ENCODE data around the gene PPP1R3D.

Gene PPP1R3D

DNA sequence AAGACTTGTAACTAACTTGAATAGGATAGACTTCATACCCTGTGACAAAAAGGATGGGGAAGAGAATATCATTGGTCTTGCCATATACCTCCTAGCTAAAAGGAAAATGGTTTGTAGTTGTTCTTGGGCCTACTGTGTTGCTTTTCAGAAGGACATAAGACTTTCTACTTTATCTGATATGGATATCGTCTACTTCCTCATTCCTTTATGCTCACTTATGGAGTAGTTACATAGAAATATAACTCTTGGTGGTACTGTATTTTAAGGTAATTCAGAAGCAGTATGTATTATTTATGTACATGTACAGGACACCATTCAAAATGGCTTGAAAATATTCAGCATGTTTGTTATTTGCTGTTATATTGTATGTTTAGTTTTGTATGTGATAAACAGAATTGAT lies 8.1 kb upstream of the PPP1R3D start:
- TF ChIP-seq, protein P1, sequence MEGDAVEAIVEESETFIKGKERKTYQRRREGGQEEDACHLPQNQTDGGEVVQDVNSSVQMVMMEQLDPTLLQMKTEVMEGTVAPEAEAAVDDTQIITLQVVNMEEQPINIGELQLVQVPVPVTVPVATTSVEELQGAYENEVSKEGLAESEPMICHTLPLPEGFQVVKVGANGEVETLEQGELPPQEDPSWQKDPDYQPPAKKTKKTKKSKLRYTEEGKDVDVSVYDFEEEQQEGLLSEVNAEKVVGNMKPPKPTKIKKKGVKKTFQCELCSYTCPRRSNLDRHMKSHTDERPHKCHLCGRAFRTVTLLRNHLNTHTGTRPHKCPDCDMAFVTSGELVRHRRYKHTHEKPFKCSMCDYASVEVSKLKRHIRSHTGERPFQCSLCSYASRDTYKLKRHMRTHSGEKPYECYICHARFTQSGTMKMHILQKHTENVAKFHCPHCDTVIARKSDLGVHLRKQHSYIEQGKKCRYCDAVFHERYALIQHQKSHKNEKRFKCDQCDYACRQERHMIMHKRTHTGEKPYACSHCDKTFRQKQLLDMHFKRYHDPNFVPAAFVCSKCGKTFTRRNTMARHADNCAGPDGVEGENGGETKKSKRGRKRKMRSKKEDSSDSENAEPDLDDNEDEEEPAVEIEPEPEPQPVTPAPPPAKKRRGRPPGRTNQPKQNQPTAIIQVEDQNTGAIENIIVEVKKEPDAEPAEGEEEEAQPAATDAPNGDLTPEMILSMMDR (IDR thresholded peaks at IDR 0.05; ENCODE audit: low read depth, low read length) = no peak

DNA sequence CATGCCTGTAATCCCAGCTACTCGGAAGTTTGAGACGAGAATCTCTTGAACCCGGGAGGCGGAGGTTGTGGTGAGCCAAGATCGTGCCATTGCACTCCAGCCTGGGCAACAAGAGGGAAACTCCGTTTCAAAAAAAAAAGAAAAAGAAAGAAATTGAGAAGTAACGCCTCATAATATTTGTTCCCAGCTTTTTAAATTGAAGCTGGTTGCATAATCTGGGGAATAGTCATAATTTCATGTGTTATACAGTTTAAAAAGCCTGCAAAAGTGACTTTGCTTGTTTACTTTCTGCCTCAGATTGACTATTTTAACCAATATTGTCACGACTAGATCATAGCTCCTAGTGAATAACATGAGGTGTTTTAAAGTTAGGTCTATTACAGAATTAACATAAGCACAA lies 7.3 kb upstream of the PPP1R3D start:
- TF ChIP-seq, protein P1 (IDR thresholded peaks at IDR 0.05; ENCODE audit: low read depth, low read length) = no peak
- no peak overlapping the region for H3K4me3 ChIP-seq (ENCODE audit: low read depth, low read length)

More for the DNA sequence above, 8.1 kb upstream of the PPP1R3D start:
- H3K4me3 ChIP-seq (ENCODE audit: low read depth, low read length) = no peak overlapping the region

DNA sequence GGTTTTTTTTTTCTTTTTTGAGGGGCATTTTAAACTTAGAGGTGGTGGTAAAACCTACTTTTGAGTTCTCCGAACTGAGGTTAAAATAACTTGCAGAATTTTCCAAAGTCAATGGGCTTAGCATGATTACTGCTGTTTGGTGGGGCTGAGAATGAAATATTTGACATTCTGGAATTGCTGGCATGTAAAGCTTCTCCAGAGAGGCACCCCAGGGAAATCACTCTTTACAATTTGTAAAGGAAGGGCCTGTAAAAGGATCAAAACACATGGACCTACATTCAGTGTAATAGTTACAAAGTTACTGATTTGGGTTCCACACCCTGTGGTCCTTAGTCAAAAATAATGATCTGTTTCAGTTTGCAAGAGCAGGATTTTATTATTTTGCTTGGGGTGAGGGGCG lies 5.6 kb upstream of the PPP1R3D start:
- no peak overlapping the region for H3K4me3 ChIP-seq (ENCODE audit: low read depth, low read length)
- TF ChIP-seq, protein P1 (IDR thresholded peaks at IDR 0.05; ENCODE audit: low read depth, low read length) = no peak

DNA sequence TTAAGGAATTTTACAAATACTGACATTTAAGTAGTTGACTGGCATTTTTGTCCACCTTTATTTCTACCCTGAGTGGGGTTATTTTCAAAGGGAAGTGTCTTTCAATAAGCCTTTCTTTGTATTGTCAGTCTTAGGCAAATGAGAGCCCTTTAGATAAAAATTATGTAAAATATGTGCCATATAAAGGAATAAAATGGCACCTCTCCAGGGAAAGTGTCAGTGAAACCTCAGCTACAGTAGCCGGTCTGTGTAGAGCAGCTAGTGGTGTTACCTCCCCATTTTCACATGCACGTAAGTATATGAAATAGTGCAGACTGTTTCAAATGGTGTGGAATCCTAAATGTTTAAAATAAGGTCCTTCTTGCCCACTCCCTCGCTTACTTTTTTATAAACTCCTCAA lies 5.1 kb upstream of the PPP1R3D start:
- H3K4me3 ChIP-seq (ENCODE audit: low read depth, low read length) = no peak overlapping the region
- TF ChIP-seq, protein P1 (IDR thresholded peaks at IDR 0.05; ENCODE audit: low read depth, low read length) = no peak

DNA sequence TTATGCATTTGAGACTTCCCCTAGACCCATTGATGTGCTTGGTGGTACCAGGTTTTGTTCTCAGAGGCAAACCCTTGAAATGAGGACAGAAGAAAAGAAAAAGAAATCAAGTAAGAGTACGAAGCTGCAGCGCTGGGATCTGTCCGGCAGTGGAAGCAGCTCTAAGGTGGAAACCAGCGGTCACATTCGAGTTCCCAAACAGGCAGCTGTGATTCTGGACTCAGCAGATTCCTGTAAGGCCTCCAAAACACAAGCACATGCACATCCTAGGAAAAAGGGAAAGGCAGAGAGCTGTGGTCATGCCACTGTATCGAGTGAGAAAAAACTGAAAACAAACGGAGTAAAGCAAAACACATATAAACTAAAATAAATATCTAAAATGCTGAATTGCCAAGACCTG lies 4.6 kb upstream of the PPP1R3D start:
- no peak overlapping the region for H3K4me3 ChIP-seq (ENCODE audit: low read depth, low read length)
- TF ChIP-seq, protein P1 (IDR thresholded peaks at IDR 0.05; ENCODE audit: low read depth, low read length) = no peak

DNA sequence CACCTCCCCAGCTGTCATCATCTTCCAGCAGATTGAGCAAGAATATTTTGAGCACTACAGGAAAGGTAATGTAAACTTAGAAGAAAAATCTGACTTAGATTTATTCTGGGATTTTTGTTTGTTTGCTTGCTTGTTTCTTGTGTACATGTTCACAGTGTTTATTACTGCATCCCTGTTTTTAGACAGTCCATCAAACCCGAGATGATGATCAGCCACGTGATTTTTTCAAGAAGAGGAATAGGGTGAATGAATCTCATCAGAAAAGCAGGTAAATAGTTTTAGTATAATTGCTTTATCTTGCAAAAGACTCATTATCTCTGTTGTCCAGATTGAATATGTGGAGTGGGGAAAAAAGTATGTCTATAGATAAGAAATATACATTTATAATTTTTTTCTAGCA lies 2.1 kb upstream of the PPP1R3D start:
- no peak overlapping the region for H3K4me3 ChIP-seq (ENCODE audit: low read depth, low read length)
- TF ChIP-seq, protein P1 (IDR thresholded peaks at IDR 0.05; ENCODE audit: low read depth, low read length) = no peak

DNA sequence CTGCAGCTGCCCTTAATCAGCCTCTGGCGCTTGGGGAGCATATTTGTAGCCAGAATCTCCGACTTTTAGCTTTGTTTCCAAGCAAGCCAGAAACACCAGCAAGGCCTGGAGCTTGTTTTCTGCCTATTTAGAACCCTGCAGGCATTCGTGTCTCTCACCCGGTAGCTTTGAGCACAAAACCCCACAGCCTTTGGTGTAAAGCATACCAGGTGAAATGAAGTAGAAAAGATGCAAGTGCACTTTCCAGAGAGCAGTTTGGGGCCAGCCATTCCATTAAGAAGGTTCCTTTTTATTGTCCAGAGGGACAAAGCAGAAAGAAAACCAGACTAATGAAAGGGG lies 820 bp upstream of the PPP1R3D start:
- TF ChIP-seq, protein P1 (IDR thresholded peaks at IDR 0.05; ENCODE audit: low read depth, low read length) = no peak
- peak overlapping the region; percentile 90 for H3K4me3 ChIP-seq (ENCODE audit: low read depth, low read length)
